HFF-Myc (cell line): ENCODE measurements around the gene RASEF.
A peak's percentile ranks its signal among the peaks of the same experiment; 100 is the strongest.

Experiments used
- DNase-seq: peaks from one replicate; pipeline ENCODE4 v3.0.0-alpha.2; 2011; ENCODE audit warnings: low read depth; ENCODE audit errors: extremely low read depth
- H3K4me3 ChIP-seq: replicated peaks from 2 replicates; pipeline ENCODE4 v1.5.1; 2011; ENCODE audit warnings: low read depth, mild to moderate bottlenecking, control low read depth, low read length
- CTCF ChIP-seq: IDR thresholded peaks from 2 replicates; pipeline ENCODE4 v1.5.1; 2012; ENCODE audit warnings: mild to moderate bottlenecking, low read depth, low read length, control low read depth; ENCODE audit errors: missing control alignments

The RASEF gene

GRCh38 chr9:83068414-83068813 is 5.5 kb upstream of the RASEF start:
- no peak for DNase-seq
- no peak for TF ChIP-seq CTCF
- H3K4me3 ChIP-seq: no peak overlapping the region

- no peak for TF ChIP-seq CTCF
- DNase-seq: no peak
- H3K4me3 ChIP-seq: no peak overlapping the region
These were observed 4.6 kb upstream of the RASEF start for GRCh38 chr9:83067579-83067978.

DNA sequence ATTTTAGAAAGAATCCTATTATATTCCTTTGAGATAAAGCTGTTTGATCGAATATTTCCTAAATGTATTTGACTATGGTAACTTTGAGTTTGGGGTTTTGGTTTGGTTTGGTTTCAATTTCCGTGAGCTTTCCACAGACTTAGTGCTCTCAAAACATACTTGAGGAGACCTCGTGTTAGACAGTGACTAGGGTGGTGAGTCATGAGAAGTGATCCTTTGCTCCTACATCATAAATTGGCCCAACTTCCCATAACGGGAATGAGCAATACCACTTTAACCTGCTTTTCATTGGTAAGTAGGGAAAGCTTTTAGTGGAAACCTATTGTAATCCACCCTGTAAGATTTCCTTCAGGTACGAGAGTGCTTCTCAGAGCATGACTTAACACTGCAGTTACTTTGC is 3.8 kb upstream of the RASEF start:
- peak; percentile 74 for DNase-seq
- no peak for TF ChIP-seq CTCF
- H3K4me3 ChIP-seq: no peak overlapping the region

- DNase-seq: no peak
- no peak overlapping the region for H3K4me3 ChIP-seq
- no peak for TF ChIP-seq CTCF
These were observed 2.3 kb upstream of the RASEF start for GRCh38 chr9:83065233-83065632.

DNA sequence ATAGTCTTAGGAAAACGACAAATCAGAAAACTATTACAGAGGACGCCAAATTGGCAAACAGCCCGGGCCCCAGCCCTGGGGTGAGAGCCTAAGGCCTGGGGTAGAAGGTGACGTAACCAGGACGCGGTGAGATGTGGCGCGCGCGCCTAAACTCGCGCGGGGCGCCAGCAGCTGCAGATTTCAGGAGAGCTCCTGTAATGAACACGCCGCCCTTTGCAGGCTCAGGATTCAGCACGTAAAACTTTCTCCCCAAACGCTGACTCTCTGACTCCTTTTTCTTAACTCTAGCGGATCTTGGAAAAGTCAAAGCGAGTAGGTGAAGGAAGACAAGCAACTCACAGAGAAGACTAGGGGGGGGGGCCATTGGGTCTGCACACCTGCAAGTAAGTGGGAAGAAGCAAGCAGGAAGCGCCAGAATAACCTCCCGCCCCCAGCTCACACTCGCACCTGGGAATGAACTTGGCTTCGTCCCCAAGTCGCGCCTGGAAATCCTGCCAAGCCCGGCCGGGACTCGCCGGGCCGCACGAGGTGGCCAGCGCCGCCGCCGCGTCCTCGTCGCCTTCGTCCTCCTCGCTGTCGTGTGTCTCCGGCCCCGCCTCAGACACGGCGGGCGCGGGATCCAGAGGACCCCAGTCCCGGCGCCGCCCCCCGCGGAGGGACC is 822 bp downstream of the RASEF start:
- DNase-seq: no peak
- TF ChIP-seq CTCF: no peak
- H3K4me3 ChIP-seq: peak overlapping the region; percentile 49

DNA sequence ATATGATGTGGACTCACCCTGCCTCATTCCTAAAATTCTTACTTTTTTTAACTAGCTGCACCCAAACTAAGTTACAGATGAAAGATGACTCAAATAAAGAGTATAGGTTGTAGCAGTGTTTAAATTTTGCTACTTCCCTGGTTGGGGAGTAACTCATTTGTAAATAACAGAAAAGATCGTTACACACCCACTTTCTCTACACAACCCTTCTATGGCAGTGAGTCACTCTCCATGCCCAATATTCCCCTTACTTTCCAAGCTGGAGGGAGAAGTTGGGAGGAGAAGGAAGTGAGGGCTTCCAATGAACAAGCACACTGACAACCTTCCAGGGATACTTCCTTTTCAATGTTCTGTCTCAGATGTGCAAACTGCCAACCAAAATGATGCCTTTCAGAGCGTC is 1.9 kb downstream of the RASEF start:
- 0 out of 2 replicates have a peak overlapping the region, but pooled peaks have one; percentile 49 for H3K4me3 ChIP-seq
- no peak for TF ChIP-seq CTCF
- DNase-seq: no peak

- TF ChIP-seq CTCF: no peak
- H3K4me3 ChIP-seq: no peak overlapping the region
- DNase-seq: no peak
These were observed 2.4 kb downstream of the RASEF start for GRCh38 chr9:83060556-83060955.
